ENCODE data around the gene VCY.
"Not testable (repeated sequence)": the region's sequence is repeated elsewhere in the genome, so short reads cannot be mapped to it uniquely, and the experiment has no call there.

Gene VCY

GRCh38 chrY:13986373-13986772 is at the start of gene VCY:
VCY (minus strand) TSS chrY:13986473; CDS start chrY:13986440, 33 bp downstream.
- not testable (repeated sequence) for DNase-seq (ENCODE audit: low read depth)

- not testable (repeated sequence) for DNase-seq (ENCODE audit: low read depth)
Measured at GRCh38 chrY:14030395-14030794, 44.1 kb upstream of the VCY start.

GRCh38 chrY:14011916-14012315 is 25.6 kb upstream of the VCY start:
- DNase-seq (ENCODE audit: low read depth) = not testable (repeated sequence)

- not testable (repeated sequence) for DNase-seq (ENCODE audit: low read depth)
Measured at GRCh38 chrY:13942406-13942805, 43.9 kb downstream of the VCY start.

All from activated T-cell treated with anti-CD3 and anti-CD28 coated beads for 24 hours (primary cell).